Measurements from ENCODE around the gene TECTA. TPM values are rescaled to one million over a fixed set of nuclear protein-coding genes. Genes with fewer than 3 reads are reported as not detected.
A peak's percentile ranks its signal among the peaks of the same experiment; 100 is the strongest.
"Not testable (repeated sequence)": the region's sequence is repeated elsewhere in the genome, so short reads cannot be mapped to it uniquely, and the experiment has no call there.

Gene TECTA
- total and polyA plus RNA-seq, 2 donors (not counting 1 experiment from before 2014, with no cell fraction given): 0.30 to 0.33 TPM

DNA sequence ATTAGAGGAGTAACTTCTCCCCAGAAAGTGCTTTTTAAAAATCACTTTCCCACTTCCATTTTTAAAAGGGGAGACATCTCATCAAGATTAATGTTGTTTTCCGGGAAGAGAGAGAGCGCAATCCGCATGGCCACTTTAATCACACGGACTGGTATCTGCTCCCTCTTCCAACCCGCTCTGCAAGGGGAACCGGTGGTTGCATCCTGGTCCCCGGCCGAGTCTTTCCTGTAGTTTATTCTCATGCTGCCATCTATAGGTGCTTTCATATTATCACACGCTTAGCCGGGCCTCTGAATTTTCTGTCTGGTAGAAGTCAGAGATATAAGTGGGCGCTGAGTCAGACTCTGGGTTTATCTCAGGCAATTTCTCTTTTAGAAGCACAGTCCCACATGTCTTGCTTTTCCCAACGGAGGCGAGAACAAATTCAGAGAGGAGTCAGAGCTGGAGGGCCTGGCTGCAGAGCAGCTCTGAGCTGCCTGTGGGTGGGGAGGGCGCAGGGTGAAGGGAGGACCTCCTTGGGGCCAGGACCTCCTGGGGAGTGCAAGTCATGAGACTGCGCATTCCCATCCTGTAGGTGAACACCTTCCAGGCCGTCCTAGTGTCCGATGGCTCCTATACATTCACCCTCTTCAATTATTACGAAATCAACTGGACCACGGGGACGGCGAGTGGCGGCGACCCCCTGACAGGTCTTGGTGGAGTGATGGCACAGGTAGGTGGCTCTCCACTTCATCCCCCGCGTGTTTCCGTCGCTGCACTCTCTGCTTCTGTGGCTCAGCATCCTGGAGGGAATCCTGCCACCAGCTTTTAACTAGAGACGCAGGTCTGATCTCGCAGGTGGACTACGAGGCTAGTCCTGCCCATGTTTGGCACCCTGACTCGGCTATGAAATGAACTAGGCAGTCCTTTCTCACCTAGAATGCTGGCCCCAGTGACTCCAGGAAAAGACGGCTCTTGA, 11.7 kb downstream of the TECTA start:
- Histone ChIP-seq H3K9me3 (ENCODE audit: control insufficient read depth, insufficient read depth, low read depth, low read length) (no peaks in the 10 kb centered on the region), H3K9ac (ENCODE audit: insufficient read depth, low read length) (no peak overlapping the region), H3K27me3 (ENCODE audit: control insufficient read depth, insufficient read depth, low read length) (peaks cover 4% of the 10 kb centered on the region), H4K20me1 (ENCODE audit: control insufficient read depth, extremely low read depth, insufficient read depth, low read length) (no peaks in the 10 kb centered on the region), H3K4me1 (ENCODE audit: control insufficient read depth, extremely low read depth, insufficient read depth, low read length) (no peaks in the 10 kb centered on the region), H3K27ac (ENCODE audit: insufficient read depth, low read length) (no peak overlapping the region), H3K4me3 (replicated peaks in 1 of 4; ENCODE audit: control extremely low read depth in 1 of 4, insufficient read depth in 1 of 4, low read depth in 3 of 4, low read length in 4 of 4) (no peak overlapping the region), H3K79me2 (ENCODE audit: control insufficient read depth, insufficient read depth, low read length) (no peaks in the 10 kb centered on the region), H3K36me3 (ENCODE audit: control insufficient read depth, insufficient read depth, low read length) (no peaks in the 10 kb centered on the region), H2AFZ (ENCODE audit: low read length) (no peak overlapping the region), H3K4me2 (ENCODE audit: extremely low read depth, insufficient read depth, low read length) (no peak overlapping the region)
- peak; percentile 77 for DNase-seq (ENCODE audit: low read depth in 2 of 2)
- no peak for TF ChIP-seq EZH2 (IDR thresholded peaks at IDR 0.05; ENCODE audit: low read length, missing control alignments)
- TF ChIP-seq, protein P1, sequence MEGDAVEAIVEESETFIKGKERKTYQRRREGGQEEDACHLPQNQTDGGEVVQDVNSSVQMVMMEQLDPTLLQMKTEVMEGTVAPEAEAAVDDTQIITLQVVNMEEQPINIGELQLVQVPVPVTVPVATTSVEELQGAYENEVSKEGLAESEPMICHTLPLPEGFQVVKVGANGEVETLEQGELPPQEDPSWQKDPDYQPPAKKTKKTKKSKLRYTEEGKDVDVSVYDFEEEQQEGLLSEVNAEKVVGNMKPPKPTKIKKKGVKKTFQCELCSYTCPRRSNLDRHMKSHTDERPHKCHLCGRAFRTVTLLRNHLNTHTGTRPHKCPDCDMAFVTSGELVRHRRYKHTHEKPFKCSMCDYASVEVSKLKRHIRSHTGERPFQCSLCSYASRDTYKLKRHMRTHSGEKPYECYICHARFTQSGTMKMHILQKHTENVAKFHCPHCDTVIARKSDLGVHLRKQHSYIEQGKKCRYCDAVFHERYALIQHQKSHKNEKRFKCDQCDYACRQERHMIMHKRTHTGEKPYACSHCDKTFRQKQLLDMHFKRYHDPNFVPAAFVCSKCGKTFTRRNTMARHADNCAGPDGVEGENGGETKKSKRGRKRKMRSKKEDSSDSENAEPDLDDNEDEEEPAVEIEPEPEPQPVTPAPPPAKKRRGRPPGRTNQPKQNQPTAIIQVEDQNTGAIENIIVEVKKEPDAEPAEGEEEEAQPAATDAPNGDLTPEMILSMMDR (conservative IDR thresholded peaks at IDR 0.05 in 1 of 2, IDR thresholded peaks at IDR 0.05 in 1 of 2; ENCODE audit: low read depth in 1 of 2, low read length in 2 of 2): peak; percentile 54

DNA sequence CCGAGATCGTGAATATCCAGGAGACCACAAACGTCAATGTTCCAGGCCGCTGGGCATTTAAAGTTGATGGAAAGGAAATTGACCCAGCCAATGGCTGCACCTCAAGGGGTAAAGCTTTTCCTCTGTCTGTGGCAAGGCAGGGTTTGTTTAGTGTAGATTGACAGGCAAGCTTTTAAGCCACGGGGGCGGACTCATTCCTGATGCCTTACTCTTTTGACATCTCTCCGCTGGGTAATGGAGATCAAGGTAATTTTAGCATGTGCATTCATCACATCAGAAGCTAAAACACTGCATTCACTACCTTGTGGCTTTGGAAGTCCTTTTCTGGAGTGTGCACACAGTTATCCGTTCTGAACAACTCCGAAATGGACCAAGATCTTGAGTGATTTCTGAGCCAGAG, 12.6 kb downstream of the TECTA start:
- DNase-seq (ENCODE audit: low read depth in 2 of 2): no peak
- Histone ChIP-seq H3K9ac (ENCODE audit: insufficient read depth, low read length) (no peak overlapping the region), H3K27ac (ENCODE audit: insufficient read depth, low read length) (no peak overlapping the region), H3K4me3 (replicated peaks in 1 of 4; ENCODE audit: control extremely low read depth in 1 of 4, insufficient read depth in 1 of 4, low read depth in 3 of 4, low read length in 4 of 4) (no peak overlapping the region), H3K4me1 (ENCODE audit: control insufficient read depth, extremely low read depth, insufficient read depth, low read length) (no peaks in the 10 kb centered on the region), H3K9me3 (ENCODE audit: control insufficient read depth, insufficient read depth, low read depth, low read length) (no peaks in the 10 kb centered on the region), H2AFZ (ENCODE audit: low read length) (no peak overlapping the region), H3K27me3 (ENCODE audit: control insufficient read depth, insufficient read depth, low read length) (peaks cover 4% of the 10 kb centered on the region), H3K79me2 (ENCODE audit: control insufficient read depth, insufficient read depth, low read length) (no peaks in the 10 kb centered on the region), H4K20me1 (ENCODE audit: control insufficient read depth, extremely low read depth, insufficient read depth, low read length) (no peaks in the 10 kb centered on the region), H3K4me2 (ENCODE audit: extremely low read depth, insufficient read depth, low read length) (no peak overlapping the region), H3K36me3 (ENCODE audit: control insufficient read depth, insufficient read depth, low read length) (no peaks in the 10 kb centered on the region)
- TF ChIP-seq, protein P1 (conservative IDR thresholded peaks at IDR 0.05 in 1 of 2, IDR thresholded peaks at IDR 0.05 in 1 of 2; ENCODE audit: low read depth in 1 of 2, low read length in 2 of 2): no peak
- TF ChIP-seq EZH2 (IDR thresholded peaks at IDR 0.05; ENCODE audit: low read length, missing control alignments): no peak

GRCh38 chr11:121115024-121115423, 14.0 kb downstream of the TECTA start:
- not testable (repeated sequence) for H3K36me3 ChIP-seq (ENCODE audit: control insufficient read depth, insufficient read depth, low read length); DNase-seq (ENCODE audit: low read depth in 2 of 2); H3K4me3 ChIP-seq (replicated peaks in 1 of 4; ENCODE audit: control extremely low read depth in 1 of 4, insufficient read depth in 1 of 4, low read depth in 3 of 4, low read length in 4 of 4); H4K20me1 ChIP-seq (ENCODE audit: control insufficient read depth, extremely low read depth, insufficient read depth, low read length); H2AFZ ChIP-seq (ENCODE audit: low read length); H3K79me2 ChIP-seq (ENCODE audit: control insufficient read depth, insufficient read depth, low read length); H3K27me3 ChIP-seq (ENCODE audit: control insufficient read depth, insufficient read depth, low read length); H3K9me3 ChIP-seq (ENCODE audit: control insufficient read depth, insufficient read depth, low read depth, low read length); H3K9ac ChIP-seq (ENCODE audit: insufficient read depth, low read length); H3K4me1 ChIP-seq (ENCODE audit: control insufficient read depth, extremely low read depth, insufficient read depth, low read length); H3K4me2 ChIP-seq (ENCODE audit: extremely low read depth, insufficient read depth, low read length); H3K27ac ChIP-seq (ENCODE audit: insufficient read depth, low read length)
